Liver (tissue), 9 donors: Measurements from ENCODE around the gene ATXN7L3B. TPM values are rescaled to one million over a fixed set of nuclear protein-coding genes. Genes with fewer than 3 reads are reported as not detected.

Experiments used
- DNase-seq: peaks from one replicate; pipeline ENCODE4 v3.0.0-alpha.2; 2017; ENCODE audit warnings: low spot score
- H3K27ac ChIP-seq, 2 donors: one replicate each; pipeline ENCODE4 v1.7.0; 2013; ENCODE audit warnings: inconsistent platforms in 2 of 2, low read length in 2 of 2, control low read depth in 1 of 2, low read depth in 1 of 2, mild to moderate bottlenecking in 1 of 2
- H3K27me3 ChIP-seq, 4 donors: one replicate each; pipeline versions ENCODE4 v1.6.1 to v1.7.0; 2013; ENCODE audit warnings: low read length in 3 of 4, inconsistent platforms in 1 of 4, mild to moderate bottlenecking in 1 of 4, moderate library complexity in 1 of 4; ENCODE audit not compliant: control insufficient read depth in 4 of 4, insufficient read depth in 4 of 4
- H3K36me3 ChIP-seq, 4 donors: one replicate each; pipeline versions ENCODE4 v1.6.1 to v1.7.0; 2013; ENCODE audit warnings: low read length in 3 of 4, mild to moderate bottlenecking in 3 of 4, low read depth in 1 of 4, moderate library complexity in 1 of 4; ENCODE audit not compliant: control insufficient read depth in 4 of 4, insufficient read depth in 3 of 4
- H3K4me1 ChIP-seq, 4 donors: one replicate each; pipeline versions ENCODE4 v1.6.1 to v1.7.0; 2013; ENCODE audit warnings: low read length in 3 of 4, mild to moderate bottlenecking in 3 of 4, moderate library complexity in 1 of 4; ENCODE audit not compliant: control insufficient read depth in 4 of 4, insufficient read depth in 4 of 4
- H3K4me3 ChIP-seq, 3 donors: one replicate each; pipeline versions ENCODE4 v1.6.1 to v1.7.0; 2013; ENCODE audit warnings: low read length in 3 of 3, control low read depth in 1 of 3, low read depth in 1 of 3, mild to moderate bottlenecking in 1 of 3
- H3K9ac ChIP-seq, 2 donors: one replicate each; pipeline ENCODE4 v1.7.0; 2013; ENCODE audit warnings: low read length in 2 of 2, mild to moderate bottlenecking in 2 of 2, moderate library complexity in 2 of 2, control low read depth in 1 of 2, low read depth in 1 of 2
- H3K9me3 ChIP-seq, 4 donors: one replicate each; pipeline versions ENCODE4 v1.6.1 to v1.7.0; 2013; ENCODE audit warnings: low read length in 3 of 4; ENCODE audit not compliant: control insufficient read depth in 4 of 4
- ATF3 ChIP-seq: IDR thresholded peaks from 2 replicates; pipeline ENCODE4 v1.6.1; 2016; ENCODE audit warnings: antibody characterized with exemption
- CTCF ChIP-seq: fragments of 150-350 bp; IDR thresholded peaks from 2 replicates; pipeline ENCODE4 v1.5.1; 2017; ENCODE audit warnings: improper control_type of control experiment, low read depth, low read length; ENCODE audit not compliant: missing input control
- EGR1 ChIP-seq, 2 donors: IDR thresholded peaks; 2 replicates each; pipeline ENCODE4 v1.6.1; 2016 to 2018; ENCODE audit warnings: antibody characterized with exemption in 2 of 2, low read depth in 2 of 2
- FOXA1 ChIP-seq: IDR thresholded peaks from 2 replicates; pipeline ENCODE4 v1.6.1; 2016; ENCODE audit warnings: antibody characterized with exemption
- FOXA2 ChIP-seq: IDR thresholded peaks from 2 replicates; pipeline ENCODE4 v1.6.1; 2016; ENCODE audit warnings: antibody characterized with exemption
- GABPA ChIP-seq, 2 donors: IDR thresholded peaks in 1 of 2; conservative IDR thresholded peaks in 1 of 2; 2 replicates each; pipeline ENCODE4 v1.6.1; 2016; ENCODE audit warnings: antibody characterized with exemption in 2 of 2, mild to moderate bottlenecking in 1 of 2, moderate library complexity in 1 of 2
- HNF4A ChIP-seq, 2 donors: conservative IDR thresholded peaks; 2 replicates each; pipeline ENCODE4 v1.6.1; 2016; ENCODE audit warnings: antibody characterized with exemption in 2 of 2, mild to moderate bottlenecking in 2 of 2
- HNF4G ChIP-seq: IDR thresholded peaks from 2 replicates; pipeline ENCODE4 v1.6.1; 2016; ENCODE audit warnings: antibody characterized with exemption
- JUND ChIP-seq, 2 donors: IDR thresholded peaks; 2 replicates each; pipeline ENCODE4 v1.6.1; 2016; ENCODE audit warnings: antibody characterized with exemption in 2 of 2
- MAX ChIP-seq: IDR thresholded peaks from 2 replicates; pipeline ENCODE4 v1.6.1; 2016; ENCODE audit warnings: antibody characterized with exemption
- NR2F2 ChIP-seq: IDR thresholded peaks from 2 replicates; pipeline ENCODE4 v1.6.1; 2016; ENCODE audit warnings: antibody characterized with exemption
- RAD21 ChIP-seq, 2 donors: IDR thresholded peaks; 2 replicates each; pipeline ENCODE4 v1.6.1; 2016; ENCODE audit warnings: antibody characterized with exemption in 2 of 2, mild to moderate bottlenecking in 2 of 2
- REST ChIP-seq: IDR thresholded peaks from 2 replicates; pipeline ENCODE4 v1.6.1; 2016; ENCODE audit warnings: antibody characterized with exemption, mild to moderate bottlenecking
- RXRA ChIP-seq, 2 donors: IDR thresholded peaks; 2 replicates each; pipeline ENCODE4 v1.6.1; 2017 to 2018; ENCODE audit warnings: antibody characterized with exemption in 2 of 2, mild to moderate bottlenecking in 1 of 2
- SP1 ChIP-seq: IDR thresholded peaks from 2 replicates; pipeline ENCODE4 v1.6.1; 2018; ENCODE audit warnings: antibody characterized with exemption, mild to moderate bottlenecking
- TAF1 ChIP-seq: conservative IDR thresholded peaks from 2 replicates; pipeline ENCODE4 v1.6.1; 2016; ENCODE audit warnings: antibody characterized with exemption, mild to moderate bottlenecking
- YY1 ChIP-seq: IDR thresholded peaks from 2 replicates; pipeline ENCODE4 v1.6.1; 2016; ENCODE audit warnings: antibody characterized with exemption, mild to moderate bottlenecking
- ZBTB33 ChIP-seq: IDR thresholded peaks from 2 replicates; pipeline ENCODE4 v1.6.1; 2016; ENCODE audit warnings: antibody characterized with exemption
- WGBS: extraction: QIAGEN DNeasy Blood & Tissue Kit; methylation state at CpG from one replicate; pipeline ENCODE4 v1.1.7; 2013; 5-methylcytosine and 5-hydroxymethylcytosine counted together
- polyA plus RNA-seq, 2 donors: library from polyadenylated mRNA; stranded (reverse) in 1 of 2; unstranded in 1 of 2; fragments of 200-250 nt in 1 of 2; fragments of >200 nt in 1 of 2; fragmentation: Nextera tagmentation in 1 of 2; extraction: Ambion mirVana in 1 of 2; gene quantifications; one replicate each; pipeline versions ENCODE4 v1.2.1 to v1.2.3, GENCODE V29; 2013 to 2015
- total RNA-seq, 2 donors: library from RNA; depleted of rRNA; stranded (reverse); fragments of >200 nt; gene quantifications; one replicate each; pipeline ENCODE4 v1.2.3, GENCODE V29; 2014
- donor health status: healthy.
- donor health status: healthy.
- donor health status: healthy.
- donor health status: healthy.
- donor health status: healthy.

The ATXN7L3B gene
- total and polyA plus RNA-seq, 4 donors, result 9.0 to 19.4 (median 12.6) TPM

- TF ChIP-seq ZBTB33 (no peak), TAF1 (no peak), FOXA1 (no peak), MAX (no peak), SP1 (no peak), HNF4A (conservative IDR thresholded peaks at IDR 0.05) (no peak), ATF3 (no peak), GABPA (IDR thresholded peaks at IDR 0.05 in 1 of 2, conservative IDR thresholded peaks at IDR 0.05 in 1 of 2) (no peak), RAD21 (IDR thresholded peaks at IDR 0.05) (no peak), FOXA2 (no peak), CTCF (no peak), EGR1 (IDR thresholded peaks at IDR 0.05; ENCODE audit: low read depth in 2 of 2) (no peak), HNF4G (no peak), YY1 (no peak)
- no peak for DNase-seq
- WGBS, result 28% methylated on average over 3 of the region's 3 CpGs
- H3K4me1 ChIP-seq, result peaks cover 0 to 2% (median 0%) of the 10 kb centered on the region in 4 donors
- no peak overlapping the region for H3K9ac ChIP-seq
- H3K27me3 ChIP-seq, result no peaks in the 10 kb centered on the region
- no peak overlapping the region for H3K27ac ChIP-seq
- no peaks in the 10 kb centered on the region for H3K36me3 ChIP-seq
- H3K9me3 ChIP-seq, result no peaks in the 10 kb centered on the region
- peak overlapping the region in 2 of 3 donors; percentile 1 to 18 for H3K4me3 ChIP-seq
Observed at GRCh38 chr12:74490390-74491064, 47.1 kb upstream of the ATXN7L3B start.

GRCh38 chr12:74491374-74491773 lies 46.3 kb upstream of the ATXN7L3B start:
- 3% methylated on average over 1 of the region's 1 CpG for WGBS
- TF ChIP-seq GABPA (IDR thresholded peaks at IDR 0.05 in 1 of 2, conservative IDR thresholded peaks at IDR 0.05 in 1 of 2), result no peak
- no peak for TF ChIP-seq TAF1
- no peak for TF ChIP-seq RAD21 (IDR thresholded peaks at IDR 0.05)
- no peak for TF ChIP-seq JUND (IDR thresholded peaks at IDR 0.05)
- TF ChIP-seq RXRA (IDR thresholded peaks at IDR 0.05), result no peak
- TF ChIP-seq FOXA1, result no peak
- no peak for TF ChIP-seq FOXA2
- TF ChIP-seq NR2F2, result no peak
- no peak for TF ChIP-seq YY1
- no peak for TF ChIP-seq HNF4A (conservative IDR thresholded peaks at IDR 0.05)
- no peak for TF ChIP-seq REST
- no peak for TF ChIP-seq SP1
- no peak for TF ChIP-seq CTCF
- TF ChIP-seq ZBTB33, result no peak
- TF ChIP-seq HNF4G, result no peak
- Histone ChIP-seq H3K27ac (no peak overlapping the region), H3K9ac (no peak overlapping the region), H3K4me1 (peaks cover 0 to 2% (median 0%) of the 10 kb centered on the region in 4 donors), H3K27me3 (no peaks in the 10 kb centered on the region), H3K9me3 (no peaks in the 10 kb centered on the region), H3K36me3 (no peaks in the 10 kb centered on the region), H3K4me3 (no peak overlapping the region)
- no peak for DNase-seq
